Fibroblast of the aortic adventitia (primary cell): ENCODE results near the gene KCNK13. TPM values are rescaled to one million over a fixed set of nuclear protein-coding genes. Genes with fewer than 3 reads are reported as not detected.

ENCODE experiments used
- DNase-seq: peaks from one replicate; pipeline ENCODE4 v3.0.0-alpha.2; 2010; ENCODE audit warnings: low read depth
- H3K4me3 ChIP-seq: 2 replicates; pipeline ENCODE4 v1.5.1; 2011; ENCODE audit warnings: low read depth, mild to moderate bottlenecking, control low read depth, low read length, moderate library complexity
- CTCF ChIP-seq: IDR thresholded peaks from 2 replicates; pipeline ENCODE4 v1.5.1; 2011; ENCODE audit warnings: mild to moderate bottlenecking, low read length, control low read depth, inconsistent platforms; ENCODE audit not compliant: insufficient read depth
- total RNA-seq: library from RNA; depleted of rRNA; stranded (reverse); fragments of >200 nt; gene quantifications from 2 replicates; pipeline ENCODE4 v1.2.3, GENCODE V29; 2012; ENCODE audit warnings: low replicate concordance

KCNK13 gene
- total RNA-seq, 1 donor = 0.27 TPM

GRCh38 chr14:90140298-90140955, 78.6 kb downstream of the KCNK13 start:
- TF ChIP-seq CTCF = no peak
- no peak overlapping the region for H3K4me3 ChIP-seq
- peak; percentile 18 for DNase-seq

- peak; percentile 29 for DNase-seq
- no peak for TF ChIP-seq CTCF
- no peak overlapping the region for H3K4me3 ChIP-seq
These were observed 79.1 kb downstream of the KCNK13 start for GRCh38 chr14:90140956-90141316.

- TF ChIP-seq CTCF = no peak
- no peak for DNase-seq
- no peak overlapping the region for H3K4me3 ChIP-seq
These were observed 91.6 kb downstream of the KCNK13 start for GRCh38 chr14:90153429-90153828.

GRCh38 chr14:90154110-90154509, 92.3 kb downstream of the KCNK13 start:
- no peak for TF ChIP-seq CTCF
- no peak for DNase-seq
- no peak overlapping the region for H3K4me3 ChIP-seq

- no peak overlapping the region for H3K4me3 ChIP-seq
- TF ChIP-seq CTCF = no peak
- no peak for DNase-seq
These were observed 97.4 kb downstream of the KCNK13 start for GRCh38 chr14:90159146-90159545.

- H3K4me3 ChIP-seq = no peak overlapping the region
- no peak for TF ChIP-seq CTCF
- no peak for DNase-seq
These were observed 97.9 kb downstream of the KCNK13 start for GRCh38 chr14:90159688-90160087.

- DNase-seq = no peak
- no peak for TF ChIP-seq CTCF
- no peak overlapping the region for H3K4me3 ChIP-seq
These were observed 99.3 kb downstream of the KCNK13 start for GRCh38 chr14:90161129-90161528.
